GM19023 (cell line): ENCODE results near the gene UFSP2.

Experiments
- ATAC-seq: cut with Tn5 transposase; IDR thresholded peaks from one replicate; pipeline ENCODE4 v1.9.1; 2021; ENCODE audit warnings: mild to moderate bottlenecking, moderate library complexity; ENCODE audit not compliant: unreplicated experiment

UFSP2 gene

DNA sequence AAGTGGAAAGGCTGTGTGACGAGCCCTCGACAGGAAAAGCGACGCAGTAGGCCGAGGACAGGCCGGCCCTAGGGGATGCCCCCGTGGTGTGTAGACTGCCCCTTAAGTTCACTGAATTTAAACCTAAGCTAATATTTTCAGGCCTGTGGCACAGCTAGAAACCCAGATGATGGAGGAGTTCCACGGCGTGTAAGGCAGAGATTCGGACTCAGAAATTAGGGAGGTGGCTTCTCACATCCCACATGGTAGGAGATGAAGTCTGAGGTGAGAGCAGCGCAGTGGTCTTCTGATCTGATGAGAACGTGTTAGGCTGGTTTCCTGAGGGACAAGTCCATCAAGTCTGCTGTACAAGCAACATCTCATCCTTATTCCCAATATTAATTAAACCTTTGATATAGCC is 37.8 kb downstream of the UFSP2 start:
- ATAC-seq: no peak

DNA sequence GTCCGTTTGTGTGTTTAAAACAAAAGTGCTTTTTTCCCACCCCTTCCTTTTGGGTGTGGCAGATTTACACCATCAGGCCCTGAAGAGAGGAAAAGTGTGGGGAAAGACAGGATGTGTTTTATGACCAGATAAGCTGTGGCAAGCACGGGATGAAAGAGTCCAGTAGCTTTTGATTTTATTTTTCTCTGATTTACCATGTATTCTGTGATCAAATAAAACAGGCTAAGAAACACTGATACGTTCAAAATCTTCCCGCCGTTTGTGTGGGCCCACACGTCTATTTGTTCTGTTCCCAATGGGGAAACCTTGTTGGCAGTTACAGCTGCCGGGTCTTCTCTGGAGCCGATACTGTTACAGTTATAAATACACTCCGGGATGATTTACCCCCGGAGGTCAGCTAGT is 40.8 kb downstream of the UFSP2 start:
- no peak for ATAC-seq

DNA sequence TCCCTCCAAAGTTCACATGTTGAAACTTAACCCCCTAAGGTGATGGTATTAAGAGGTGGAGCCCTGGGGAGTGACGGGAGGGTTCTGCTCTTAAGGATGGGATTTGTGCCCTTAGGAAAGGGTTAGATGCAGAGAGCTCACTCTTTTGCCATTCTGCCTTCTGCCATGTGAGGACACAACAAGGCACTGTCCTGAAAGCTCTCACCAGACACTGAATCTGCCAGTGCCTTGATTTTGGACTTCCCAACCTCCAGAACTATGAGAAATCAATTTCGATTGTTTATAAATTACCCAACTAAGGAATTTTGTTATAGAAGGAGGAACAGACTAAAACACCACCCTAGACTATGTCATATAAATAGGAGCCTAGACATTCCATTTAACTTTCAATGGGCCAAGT is 41.7 kb downstream of the UFSP2 start:
- ATAC-seq: no peak

DNA sequence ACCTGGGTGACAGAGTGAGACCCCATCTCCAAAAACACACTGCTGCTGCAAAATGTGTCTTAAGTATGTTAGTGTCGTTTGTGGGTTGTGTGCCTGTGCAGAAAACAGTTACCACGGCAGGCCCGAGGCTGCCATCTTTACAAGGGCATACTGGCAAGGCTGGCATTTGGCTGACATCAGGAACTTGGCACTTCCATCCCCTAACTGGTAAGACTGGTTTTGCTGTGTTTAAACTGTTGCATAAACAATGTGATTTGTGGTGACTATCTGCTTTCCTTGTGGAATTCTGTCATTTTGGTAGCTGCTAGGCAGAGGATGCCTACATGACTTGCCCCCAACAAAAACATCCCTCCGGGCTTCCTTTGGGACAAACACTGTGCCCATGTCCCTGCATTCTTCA is 42.3 kb downstream of the UFSP2 start:
- no peak for ATAC-seq

DNA sequence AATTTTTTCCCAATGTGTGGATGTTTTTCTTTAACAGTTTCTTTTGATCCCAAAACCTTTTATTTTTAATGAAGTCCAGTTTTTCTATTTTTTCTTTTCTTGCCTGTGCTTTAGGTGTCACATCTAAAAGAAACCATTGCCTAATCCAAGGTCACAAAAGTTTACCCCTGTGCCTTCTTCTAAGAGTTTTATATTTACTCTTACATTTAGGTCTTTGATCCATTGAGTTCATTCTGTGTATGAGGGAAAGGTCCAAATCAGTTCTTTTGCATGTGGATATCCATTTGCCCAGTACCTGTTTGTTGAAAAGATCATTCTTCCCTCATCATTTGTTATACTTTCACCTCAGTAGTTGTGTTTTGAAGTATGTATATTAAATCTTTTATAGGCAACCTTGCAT is 43.0 kb downstream of the UFSP2 start:
- ATAC-seq: no peak

DNA sequence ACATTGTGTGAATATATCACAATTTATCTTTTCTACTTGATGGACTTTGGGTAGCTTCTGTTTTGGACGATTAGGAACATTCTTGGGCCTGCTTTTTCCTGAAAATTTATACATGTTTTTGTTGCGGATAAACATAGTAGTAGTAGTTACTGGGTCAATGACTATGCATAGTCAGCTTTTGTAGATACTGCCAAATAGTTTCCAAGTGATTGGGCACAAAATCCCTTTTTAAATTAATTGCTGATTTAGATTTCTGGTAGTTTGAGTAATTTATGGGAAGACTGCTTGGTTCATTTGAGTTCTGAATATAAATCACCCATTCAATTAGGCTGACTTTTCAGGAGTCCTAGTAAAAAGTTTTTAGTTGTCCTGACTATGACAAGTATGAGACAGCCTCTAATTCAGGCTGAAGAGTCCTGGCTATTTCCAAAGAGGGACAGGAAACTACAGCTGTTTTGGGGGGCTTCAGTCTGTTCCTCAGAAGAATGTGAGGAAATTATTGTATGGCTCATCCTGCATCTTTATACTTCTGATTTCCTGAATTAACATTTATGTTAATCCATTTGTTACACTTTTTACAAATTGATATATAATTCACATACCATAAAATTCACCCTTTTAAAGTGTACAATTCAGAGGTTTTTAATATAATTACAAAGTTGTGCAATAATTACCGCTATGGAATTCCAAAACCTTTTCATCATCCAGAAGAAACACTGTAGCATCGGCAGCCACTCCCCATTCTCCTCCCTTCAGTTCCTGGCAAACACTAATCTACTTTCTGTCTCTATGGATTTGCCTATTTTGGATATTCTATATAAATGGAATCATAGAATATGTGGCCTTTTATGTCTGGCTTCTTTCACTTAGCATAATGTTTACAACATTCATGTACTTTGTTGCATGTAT is 44.2 kb downstream of the UFSP2 start:
- ATAC-seq: no peak

DNA sequence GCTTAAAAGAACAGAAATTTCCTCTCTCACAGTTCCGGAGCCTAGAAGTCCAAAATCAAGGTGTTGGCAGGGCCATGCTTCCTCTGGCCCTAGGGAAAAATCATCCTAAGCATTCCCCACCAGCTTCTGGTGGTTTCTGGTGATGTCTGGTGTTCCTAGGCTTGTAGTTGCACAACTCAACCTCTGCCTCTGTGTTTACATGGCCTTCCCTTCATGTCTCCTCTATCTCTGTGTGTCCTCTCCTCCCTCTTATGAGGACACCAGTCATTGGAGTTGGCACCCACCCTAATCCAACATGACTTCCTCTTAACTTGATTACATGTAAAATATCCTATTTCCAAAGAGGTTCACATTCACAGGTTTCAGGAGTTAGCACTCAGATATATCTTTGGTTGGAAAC is 45.4 kb downstream of the UFSP2 start:
- no peak for ATAC-seq

DNA sequence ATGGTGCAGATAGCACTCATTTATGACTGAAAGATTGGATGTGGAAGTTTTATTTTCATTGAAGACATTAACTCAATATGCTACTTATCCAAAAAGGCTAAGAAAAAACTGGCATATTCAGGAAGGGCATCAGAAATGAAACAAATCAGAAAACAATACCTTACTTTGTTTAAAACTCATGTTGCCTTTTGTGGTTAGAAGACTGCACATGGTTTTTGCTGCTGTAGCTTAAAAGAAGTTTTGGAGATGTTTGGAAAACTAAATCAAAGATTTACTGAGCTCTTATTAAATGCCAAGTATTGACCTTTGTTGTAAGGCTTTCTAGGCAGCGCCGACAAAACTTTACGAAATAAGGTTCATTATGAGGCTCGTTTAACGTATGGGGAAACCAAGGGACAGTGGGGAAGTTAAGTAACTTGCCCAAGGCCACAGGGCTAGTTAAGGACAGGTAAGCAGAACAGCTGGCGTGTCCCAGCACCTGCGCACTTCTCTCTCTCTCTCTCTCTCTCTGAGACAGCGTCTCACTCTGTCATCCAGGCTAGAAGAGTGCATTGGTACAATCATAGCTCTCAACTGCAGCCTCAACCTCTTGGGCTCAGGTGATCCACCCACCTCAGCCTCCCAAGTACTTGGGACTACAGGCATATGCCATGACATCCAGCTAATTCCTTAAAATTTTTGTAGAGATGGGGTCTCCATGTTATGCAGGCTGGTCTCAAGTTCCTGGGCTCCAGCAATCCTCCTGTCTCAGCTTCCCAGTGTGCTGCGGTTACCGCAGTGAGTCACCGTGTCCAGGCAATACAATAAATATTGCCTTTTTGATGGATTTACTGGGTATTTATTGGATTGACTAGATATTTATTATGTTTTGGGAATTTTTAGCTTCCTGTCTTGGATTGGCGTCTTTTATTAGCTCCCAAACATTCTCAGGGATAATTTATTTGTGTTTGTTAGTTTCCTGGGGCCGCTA is 46.2 kb downstream of the UFSP2 start:
- no peak for ATAC-seq

DNA sequence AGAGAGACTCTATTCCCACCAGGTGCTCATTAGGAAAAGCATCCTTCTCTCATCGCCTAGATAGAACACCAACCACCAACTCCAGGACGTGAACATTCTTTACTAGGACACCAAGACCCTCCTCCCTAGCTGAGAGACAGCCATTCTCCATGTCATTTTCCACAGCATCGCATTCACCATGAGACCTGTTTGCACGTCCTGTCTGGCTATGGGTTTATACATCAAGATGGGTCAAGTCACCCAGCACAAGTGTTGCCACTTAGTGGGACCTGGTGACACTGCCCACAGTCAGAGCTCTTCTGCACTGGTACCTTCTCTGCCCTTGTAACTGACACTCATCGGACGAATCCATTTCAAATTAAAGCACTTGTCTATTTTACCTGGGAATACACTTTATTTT is 47.5 kb downstream of the UFSP2 start:
- ATAC-seq: no peak

DNA sequence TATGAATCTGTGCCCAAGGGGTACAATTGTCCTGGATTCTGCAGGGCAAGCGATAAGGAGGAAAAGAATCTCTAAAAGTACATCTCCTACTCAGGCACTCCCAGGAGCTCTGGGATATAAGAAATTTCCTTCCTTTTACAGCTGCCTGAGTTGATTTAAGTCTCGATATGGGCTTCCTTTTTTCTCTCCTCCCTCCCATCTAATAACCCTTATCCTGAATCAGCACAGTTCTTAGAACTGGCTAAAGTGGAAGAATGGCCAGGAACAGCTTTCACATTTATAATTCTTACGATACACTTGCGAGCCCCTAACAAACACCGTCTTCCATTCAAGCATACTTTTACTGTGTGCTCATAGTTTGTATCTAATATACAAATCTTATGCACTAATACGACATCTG is 51.2 kb downstream of the UFSP2 start:
- ATAC-seq: no peak

DNA sequence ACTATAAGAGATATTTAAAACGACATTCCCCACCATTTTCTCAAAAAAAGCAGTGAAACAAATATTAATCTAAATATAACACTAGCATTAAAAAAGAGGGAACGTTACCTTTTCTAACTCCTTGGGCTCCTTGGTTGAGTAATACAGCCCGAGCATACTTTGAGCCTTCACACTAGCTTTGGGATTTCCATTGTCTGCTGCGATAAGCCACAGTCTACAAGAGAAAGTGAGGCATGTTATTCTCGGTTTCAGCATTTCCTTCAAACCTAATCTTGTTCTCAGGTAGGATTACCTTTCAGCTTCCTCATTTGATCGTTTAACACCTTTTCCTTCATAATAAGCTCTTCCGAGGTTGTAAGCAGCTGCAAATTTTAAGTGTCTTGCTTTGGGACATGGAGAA is 51.7 kb downstream of the UFSP2 start:
- no peak for ATAC-seq

DNA sequence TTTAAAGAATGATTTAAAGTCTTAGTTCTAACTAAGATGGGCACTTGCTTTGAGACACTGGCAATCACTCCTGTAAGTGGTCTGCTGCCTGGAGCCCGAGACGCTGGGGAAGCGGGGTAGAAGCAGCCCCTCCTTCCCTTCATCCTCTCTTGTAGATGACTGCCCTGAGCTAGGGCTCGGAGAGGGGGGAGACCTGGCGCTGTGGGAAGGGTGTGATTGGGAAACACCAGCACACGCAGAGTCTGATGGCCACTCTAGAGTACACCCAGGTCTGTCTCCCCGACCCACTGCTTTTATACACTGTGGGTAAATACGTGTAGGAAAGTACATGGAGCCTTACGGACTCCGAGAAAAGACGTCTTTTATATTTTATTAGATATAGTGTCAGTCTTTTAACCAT is 54.1 kb downstream of the UFSP2 start:
- ATAC-seq: no peak

DNA sequence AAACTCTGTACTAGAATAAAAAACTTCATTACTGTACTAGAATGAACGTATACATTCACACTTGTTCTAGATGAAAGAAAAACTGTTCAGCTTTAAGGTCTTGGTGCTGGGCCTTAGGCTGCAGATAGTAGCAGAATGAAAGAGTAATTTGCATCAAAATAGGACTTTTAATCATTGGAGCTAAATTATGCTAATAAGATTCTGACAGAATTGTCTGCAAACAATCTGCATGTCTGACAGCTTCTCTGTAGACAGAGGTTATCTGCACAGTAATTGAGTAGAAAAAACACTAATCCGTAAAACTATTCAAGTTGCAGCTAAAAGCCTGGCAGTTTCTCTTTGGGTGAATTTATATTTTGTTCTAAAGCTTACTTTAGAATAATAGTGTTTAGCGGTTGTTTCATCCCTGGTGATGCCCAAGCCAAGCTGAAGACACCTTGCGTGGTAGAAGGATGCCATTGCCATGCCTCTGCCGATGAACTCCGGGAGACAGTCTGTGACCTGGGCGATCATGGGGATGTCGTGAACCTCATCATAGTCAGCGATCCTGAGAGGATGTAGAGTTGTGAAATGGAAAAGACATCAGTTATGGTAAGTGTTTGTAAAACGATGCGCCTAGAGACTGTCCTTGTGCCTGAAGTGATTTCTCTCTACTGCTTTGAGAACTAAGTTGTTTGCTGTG is 55.4 kb downstream of the UFSP2 start:
- no peak for ATAC-seq

DNA sequence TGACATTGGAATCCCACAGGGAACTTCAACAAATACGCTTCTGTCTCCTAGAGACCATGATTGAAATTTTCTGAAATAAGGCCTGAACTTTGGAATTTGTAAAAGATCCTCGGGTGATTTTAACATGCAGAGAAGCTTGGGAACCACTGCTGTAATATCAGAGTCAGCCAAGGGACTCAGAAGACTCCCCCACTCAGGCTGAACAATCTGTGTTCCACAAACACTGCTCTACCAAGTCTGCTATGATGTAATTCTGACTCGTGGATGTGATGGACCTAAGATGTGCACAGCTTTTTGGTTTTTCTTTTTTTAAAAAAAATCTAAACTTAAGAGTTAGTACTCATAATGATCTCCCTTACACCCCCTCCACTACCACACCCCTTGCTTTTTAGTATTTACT is 56.0 kb downstream of the UFSP2 start:
- no peak for ATAC-seq

DNA sequence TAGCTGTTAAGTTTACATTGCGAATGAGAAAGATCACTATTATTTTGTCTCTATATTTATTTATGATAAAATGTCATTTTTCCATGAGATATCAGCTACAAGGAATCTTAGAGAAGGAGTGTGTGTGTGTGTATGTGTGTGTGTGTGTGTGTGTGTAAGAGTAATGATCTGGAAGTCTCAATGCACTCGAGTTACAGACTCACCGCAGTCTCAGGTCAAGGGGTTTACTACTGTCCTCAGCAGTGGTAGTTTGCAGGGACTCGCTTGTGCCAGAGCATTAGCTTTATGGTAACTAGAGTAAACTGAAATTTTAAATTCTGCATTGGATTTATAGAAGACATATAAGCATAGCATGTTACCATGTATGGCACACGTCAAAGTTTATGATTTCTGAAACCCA is 60.9 kb downstream of the UFSP2 start:
- ATAC-seq: no peak

DNA sequence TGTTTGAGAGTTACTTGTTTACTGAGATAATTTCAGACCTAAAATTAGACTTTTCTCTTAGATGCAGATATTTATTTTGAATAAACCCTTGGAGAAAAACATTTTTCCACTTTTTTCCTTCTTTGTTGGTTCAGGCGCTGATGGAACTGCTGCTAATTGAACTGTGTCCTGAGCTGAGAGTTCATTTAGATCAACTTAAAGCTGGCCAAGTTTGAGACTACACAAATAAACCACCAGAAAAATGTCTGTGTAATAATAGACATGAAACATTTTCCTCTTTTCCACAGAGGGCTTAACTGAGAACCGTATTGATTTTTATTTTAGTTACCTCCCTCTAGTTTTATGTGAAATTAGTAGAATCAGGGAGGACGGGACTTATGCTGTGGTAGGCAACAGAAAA is 62.5 kb downstream of the UFSP2 start:
- ATAC-seq: no peak

DNA sequence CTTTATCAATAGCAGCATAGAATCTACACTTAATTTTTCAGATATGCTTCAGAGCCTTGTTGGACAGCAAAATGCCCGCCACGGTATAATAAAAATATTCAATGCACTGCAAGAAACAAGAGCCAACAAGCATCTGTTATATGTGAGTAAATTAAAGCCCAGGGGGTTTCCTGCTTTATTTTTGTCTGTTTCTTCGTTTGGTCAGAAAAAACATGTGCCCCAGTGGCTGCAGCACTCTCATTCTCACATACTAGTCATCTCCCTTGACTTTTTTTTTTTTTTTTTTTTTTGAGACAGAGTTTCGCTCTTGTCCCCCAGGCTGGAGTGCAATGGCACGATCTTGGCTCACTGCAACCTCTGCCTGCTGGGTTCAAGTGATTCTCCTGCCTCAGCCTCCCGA is 63.2 kb downstream of the UFSP2 start:
- ATAC-seq: peak; percentile 66

DNA sequence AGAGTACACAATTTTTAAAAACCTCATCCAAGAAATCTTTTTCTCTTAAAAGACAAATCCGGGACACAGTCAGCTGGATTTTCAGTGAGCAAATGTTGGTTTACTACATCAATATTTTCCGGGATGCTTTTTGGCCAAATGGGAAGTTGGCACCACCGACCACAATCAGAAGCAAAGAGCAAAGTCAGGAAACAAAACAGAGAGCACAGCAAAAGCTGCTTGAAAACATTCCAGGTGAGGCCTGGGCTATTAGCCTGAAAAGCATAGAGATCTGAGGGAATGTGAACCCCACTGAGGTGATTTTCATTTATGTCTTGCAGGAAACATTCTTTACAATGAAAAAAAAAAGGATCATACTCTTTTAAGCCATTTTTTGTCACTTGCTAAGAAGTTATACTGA is 63.9 kb downstream of the UFSP2 start:
- ATAC-seq: no peak

DNA sequence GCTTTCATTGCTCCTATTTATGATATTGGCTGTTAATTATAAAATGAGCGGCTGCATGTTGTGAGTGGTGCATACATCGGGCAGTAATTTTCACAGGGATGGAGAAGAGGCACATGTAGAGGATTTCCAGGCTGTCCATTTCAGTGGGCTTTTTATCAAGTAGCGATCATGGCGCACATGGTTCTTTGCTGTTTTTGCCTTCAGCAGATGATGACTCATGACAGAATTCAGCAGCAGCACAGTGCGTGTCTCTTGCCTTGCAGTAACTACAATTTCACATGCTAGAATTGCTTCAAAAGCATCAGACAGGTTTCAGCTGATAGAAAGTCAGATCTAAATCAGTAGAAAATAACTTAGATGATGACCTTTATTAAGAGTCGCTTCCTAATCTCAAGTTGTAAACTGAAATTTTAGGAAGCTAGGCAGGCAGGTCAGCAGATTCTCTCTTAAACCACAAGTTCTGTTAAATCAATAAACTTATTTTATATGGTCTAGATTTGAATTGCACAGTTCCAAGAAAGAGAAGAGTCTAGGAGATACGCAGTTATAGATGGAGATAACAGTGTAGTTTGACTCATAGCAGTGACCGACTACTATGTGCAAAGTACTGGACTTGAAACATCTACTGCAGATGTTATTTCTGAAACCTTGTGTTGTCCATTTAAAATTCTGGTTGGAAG is 65.9 kb downstream of the UFSP2 start:
- no peak for ATAC-seq

DNA sequence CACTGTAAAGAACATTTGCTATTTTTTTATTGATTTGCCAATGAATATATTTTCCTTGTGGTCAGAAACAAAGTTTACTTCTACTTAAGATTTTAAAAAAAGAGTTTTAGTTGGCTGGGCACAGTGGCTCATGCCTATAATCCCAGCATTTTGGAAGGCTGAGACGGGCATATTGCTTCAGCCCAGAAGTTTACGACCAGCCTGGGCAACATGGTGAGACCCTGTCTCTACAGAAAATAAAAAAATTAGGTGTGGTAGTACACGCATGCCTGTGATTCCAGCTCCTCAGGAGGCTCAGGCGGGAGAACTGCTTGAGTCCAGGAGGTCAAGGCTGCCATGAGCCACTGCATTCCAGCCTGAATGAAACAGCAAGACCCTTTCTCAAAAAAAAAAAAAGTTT is 66.8 kb downstream of the UFSP2 start:
- ATAC-seq: no peak

DNA sequence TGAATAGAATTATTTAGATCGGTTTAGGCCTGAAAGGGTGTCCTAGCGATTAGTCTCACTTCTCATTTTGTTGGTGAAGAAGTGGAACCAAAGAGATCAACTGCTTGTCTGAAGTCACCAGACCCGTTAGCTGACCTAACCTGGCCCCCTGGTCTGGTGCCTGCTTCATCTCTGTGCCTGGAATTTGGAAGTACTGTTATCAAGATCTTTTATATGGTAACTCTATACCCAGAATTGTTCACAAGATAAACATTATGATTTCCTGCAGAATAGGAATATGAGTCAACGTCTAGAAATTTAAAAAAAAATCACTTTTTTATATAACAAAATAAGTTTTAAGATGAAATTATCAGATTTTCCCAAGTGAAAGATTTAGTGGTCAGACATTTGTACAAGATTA is 67.2 kb downstream of the UFSP2 start:
- ATAC-seq: no peak
